HG03342 (cell line): ENCODE measurements around the gene FRS2.
"Not testable (repeated sequence)": the region's sequence is repeated elsewhere in the genome, so short reads cannot be mapped to it uniquely, and the experiment has no call there.

Experiments
- ATAC-seq: cut with Tn5 transposase; IDR thresholded peaks from one replicate; pipeline ENCODE4 v1.9.1; 2021; ENCODE audit warnings: mild to moderate bottlenecking, moderate library complexity; ENCODE audit not compliant: unreplicated experiment

The FRS2 gene

DNA sequence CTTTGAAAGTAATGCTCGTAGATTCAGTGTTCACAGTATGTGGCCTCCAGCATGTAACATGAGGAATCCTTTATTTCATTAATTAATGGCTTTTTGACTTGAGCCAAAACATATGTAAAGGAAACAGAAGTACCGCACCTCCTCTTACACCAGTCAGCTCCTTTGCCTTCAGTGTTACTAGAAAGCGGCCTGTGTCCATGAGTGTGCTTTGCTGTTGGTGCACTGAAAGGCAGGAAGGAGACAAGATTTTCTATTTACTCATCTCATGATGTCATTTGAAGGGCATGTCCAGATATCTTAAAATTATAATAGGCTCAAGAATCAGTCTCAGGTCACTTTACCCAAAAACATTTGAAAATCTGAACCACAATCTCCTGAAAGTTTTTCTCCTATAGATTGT, 105.2 kb downstream of the FRS2 start:
- no peak for ATAC-seq

- ATAC-seq, result no peak
Observed at GRCh38 chr12:69578283-69578682, 108.1 kb downstream of the FRS2 start.

GRCh38 chr12:69579029-69579428, 108.8 kb downstream of the FRS2 start:
- ATAC-seq, result no peak

- ATAC-seq, result no peak
Observed at GRCh38 chr12:69580074-69580473, 109.9 kb downstream of the FRS2 start.

GRCh38 chr12:69583203-69583602, 113.0 kb downstream of the FRS2 start:
- no peak for ATAC-seq

GRCh38 chr12:69585189-69586062, 115.2 kb downstream of the FRS2 start, which contains the start of gene CCT2:
TSS of gene CCT2 (plus strand) at chr12:69585459. CDS start at chr12:69585522, 63 bp downstream.
- ATAC-seq, result peak; percentile 93

GRCh38 chr12:69588527-69588926, 118.3 kb downstream of the FRS2 start:
- no peak for ATAC-seq

DNA sequence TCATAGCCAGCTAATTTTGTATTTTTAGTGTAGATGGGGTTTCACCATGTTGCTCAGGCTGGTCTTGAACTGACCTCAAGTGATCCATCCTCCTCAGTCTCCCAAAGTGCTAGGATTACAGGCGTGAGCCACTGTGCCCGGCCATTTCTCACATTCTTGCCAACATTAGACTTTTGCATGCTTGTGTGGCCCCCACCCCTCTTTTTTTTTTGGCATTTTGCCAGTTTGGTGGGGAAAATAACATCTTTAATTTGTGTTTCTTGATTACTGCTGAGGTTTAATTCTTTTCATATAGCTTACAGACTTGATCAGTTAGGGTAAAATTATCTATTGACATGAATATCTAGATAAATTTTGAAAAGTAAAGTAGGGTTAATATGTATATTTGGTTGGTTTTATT, 118.9 kb downstream of the FRS2 start:
- no peak for ATAC-seq

DNA sequence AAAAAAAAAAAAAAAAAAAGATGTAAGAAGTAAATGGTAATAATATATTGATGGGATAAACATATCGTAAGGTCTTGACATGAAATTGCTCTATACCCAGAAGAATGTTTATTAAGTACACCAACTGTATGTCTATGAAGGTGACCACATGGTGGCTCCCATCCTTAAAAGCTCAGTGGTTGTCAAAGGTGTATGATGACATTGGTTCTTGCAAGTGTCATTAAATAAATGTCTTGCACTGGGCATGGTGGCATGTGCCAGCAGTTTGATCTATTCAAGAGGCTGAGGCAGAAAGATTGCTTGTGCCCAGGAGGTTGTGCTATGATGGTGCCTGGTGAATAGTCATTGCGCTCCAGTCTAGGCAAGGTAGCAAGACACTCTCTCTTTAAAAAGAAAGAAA, 125.5 kb downstream of the FRS2 start:
- ATAC-seq, result no peak

DNA sequence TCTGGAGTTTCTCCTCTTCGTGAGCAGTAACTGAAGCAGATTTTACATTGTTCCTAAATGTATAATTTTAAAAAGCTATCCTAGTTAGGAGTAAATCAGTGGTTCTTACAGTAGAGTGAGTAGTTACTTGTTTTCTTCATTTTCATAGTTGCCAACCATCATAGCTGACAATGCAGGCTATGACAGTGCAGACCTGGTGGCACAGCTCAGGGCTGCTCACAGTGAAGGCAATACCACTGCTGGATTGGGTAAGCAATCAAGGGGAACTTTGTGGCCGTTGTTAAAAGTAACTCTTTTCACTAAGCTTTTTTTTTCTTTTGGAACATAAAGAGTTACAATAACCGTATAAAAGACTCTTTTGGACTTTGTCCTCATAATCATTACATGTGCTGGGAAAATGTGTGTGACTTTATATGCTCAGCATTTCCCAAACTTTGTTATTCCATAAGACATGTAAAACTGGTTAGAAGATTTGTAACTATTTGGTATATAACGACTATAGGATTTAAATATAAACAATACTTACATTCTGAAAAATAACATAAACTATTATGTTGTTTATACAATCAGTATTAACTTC, 128.1 kb downstream of the FRS2 start:
- no peak for ATAC-seq

DNA sequence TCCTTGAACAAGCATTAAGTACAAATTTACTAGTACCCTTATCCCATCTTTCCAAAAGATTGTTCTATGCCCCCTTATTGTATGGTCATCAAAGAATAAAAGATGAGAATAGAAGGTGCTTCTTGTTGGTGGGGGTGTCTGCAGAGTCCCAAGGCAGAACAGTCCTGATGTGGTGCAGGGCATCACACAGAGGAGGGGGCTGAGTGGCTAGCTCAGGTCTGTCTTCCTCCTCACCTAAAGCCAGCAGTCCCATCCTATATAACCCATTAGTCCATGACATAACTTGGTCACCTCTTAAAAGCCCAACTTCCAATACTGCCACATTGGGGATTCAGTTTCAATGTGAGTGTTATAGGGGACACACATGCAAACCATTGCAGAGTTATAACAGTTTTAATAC, 130.6 kb downstream of the FRS2 start:
- no peak for ATAC-seq

DNA sequence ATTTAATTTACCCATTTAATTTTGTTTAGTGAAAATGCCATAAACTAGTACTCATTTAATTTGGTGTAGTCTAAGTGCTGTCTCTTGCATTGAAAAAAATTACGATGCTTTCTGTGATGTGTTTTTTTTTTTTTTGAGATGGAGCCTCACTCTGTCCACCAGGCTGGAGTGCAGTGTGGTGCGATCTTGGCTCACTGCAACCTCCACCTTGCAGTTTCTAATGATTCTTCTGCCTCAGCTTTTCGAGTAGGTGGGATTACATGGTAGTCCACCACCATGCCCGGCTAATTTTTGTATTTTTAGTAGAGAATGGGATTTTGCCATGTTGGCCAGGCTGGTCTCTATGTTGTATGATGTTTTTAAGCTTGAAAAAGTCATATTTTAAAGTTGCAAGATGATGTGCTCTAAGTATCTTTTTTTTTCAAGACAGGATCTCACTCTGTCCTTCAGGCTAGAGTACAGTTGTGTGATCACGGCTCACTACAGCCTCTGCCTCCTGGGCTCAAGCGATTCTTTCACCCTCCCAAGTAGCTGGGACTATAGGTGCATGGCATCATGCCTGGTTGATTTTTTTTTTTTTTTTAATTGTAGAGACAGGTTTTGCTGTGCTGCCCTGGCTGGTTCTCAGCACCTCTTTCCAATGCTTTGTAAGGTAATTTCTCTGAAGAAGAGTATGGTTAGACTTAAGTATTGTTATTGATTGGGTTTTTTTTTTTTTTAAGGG, 131.9 kb downstream of the FRS2 start:
- ATAC-seq, result no peak

DNA sequence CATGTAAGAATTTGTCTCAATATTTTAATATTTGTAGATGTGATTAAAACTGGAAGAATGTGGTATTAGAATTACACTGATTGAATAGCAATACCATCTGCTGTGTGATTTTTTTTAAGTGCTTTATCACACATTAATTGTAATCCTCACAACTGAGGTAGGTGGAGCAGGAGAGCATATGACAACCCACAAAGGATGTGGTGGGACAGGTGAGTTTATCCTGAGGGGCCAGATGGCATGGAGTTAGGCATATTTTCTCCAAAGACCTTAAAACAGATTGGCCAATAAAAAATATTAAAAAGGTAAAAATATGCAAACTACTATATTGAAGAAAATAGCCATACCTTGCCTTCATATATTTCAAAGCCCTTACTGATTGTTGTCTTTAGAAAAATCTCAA, 132.8 kb downstream of the FRS2 start:
- no peak for ATAC-seq

DNA sequence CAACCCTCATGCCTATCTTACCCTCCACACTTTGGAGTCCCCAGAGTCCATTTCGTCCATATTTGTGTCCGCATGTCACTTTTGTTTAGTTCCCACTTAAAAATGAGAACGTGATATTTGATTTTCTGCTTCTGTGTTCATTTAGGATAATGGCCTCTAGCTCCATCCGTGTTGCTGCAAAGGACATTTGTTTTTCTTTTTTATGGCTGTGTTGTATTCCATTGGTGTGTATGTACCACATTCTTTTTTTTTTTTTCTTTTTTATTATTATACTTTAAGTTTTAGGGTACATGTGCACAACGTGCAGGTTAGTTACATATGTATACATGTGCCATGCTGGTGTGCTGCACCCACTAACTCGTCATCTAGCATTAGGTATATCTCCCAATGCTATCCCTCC, 133.4 kb downstream of the FRS2 start:
- ATAC-seq, result not testable (repeated sequence)

GRCh38 chr12:69604275-69604674, 134.1 kb downstream of the FRS2 start:
- not testable (repeated sequence) for ATAC-seq

DNA sequence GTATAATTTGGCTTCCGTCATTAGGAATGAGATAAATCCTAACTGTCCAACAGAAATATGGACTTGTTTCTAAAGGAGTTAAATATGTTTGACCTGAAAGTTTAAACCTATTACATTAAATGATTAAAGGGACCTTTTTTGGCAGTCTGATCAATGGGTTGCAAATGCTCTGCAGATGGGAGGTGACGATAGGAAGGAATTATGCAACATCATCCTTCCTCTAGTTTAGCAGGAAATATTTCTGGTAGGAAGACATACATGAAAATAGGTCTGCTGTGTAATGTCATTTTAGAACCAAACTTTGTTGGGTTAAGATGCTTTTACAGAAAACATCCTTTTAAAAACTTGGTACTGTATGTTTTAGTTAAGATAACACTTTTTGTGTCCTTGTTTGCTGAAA, 137.9 kb downstream of the FRS2 start:
- no peak for ATAC-seq

- no peak for ATAC-seq
Observed at GRCh38 chr12:69610126-69610525, 139.9 kb downstream of the FRS2 start.

DNA sequence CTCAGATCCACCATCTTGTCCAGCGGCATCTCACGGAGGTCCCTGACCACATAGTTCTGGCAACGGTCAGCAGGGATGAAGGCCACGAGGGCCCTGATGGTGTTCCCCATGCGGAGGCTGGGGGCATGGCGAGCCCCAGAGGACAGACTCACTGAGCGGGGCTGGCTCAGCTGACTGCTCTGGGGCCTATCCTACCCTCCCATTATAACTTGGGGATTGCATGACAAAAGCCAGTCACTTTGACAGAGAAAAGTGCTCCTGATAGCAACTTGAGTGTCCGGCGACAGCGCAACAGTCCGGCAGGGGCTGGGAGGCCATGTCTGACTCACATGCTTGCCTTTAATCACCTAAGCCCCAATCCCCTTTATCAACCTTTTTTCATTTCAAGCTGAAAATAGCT, 140.5 kb downstream of the FRS2 start, which contains the start of gene LRRC10:
LRRC10 (minus strand) TSS at position 179 of the 400 bp plus-strand sequence; CDS start at position 110, 69 bp downstream.
- no peak for ATAC-seq

DNA sequence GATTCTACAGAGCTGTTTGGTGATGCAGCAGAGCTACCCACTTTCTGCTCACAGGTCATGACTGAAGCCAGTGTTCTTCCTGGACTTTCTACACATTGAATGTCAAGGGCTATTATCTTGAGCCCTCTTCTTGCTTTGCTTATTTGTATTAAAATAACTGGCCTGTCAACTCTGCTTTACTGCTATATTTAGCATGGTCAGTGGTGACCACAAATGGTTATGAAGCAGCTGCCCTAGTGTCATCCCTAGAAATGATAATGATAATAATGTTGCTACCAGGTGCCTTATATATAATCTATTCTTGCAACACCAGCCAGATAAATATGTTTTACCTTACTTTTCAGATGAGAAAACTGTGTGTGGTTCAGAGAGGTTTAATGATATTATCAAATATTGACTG, 143.2 kb downstream of the FRS2 start:
- ATAC-seq, result no peak

DNA sequence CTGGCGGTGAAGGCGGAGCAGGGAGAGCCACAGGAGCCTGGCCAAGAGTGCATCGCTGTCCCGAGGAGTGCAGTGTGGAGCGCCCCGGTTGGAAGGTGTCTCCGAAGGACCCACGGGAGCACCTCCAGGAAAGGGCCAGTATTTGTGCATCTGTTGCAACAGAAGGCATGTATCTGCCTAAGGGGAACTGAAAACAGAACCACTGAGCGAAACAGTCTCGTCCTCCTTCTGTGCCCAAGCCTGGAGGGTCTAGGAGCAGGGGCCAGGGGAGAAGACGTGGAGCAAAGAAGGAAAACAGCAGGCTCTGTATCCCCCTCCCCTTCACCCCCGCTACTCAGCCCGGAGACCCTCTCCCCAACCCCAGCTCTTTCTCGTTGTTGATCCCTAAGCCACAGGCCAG, 145.8 kb downstream of the FRS2 start:
- no peak for ATAC-seq

DNA sequence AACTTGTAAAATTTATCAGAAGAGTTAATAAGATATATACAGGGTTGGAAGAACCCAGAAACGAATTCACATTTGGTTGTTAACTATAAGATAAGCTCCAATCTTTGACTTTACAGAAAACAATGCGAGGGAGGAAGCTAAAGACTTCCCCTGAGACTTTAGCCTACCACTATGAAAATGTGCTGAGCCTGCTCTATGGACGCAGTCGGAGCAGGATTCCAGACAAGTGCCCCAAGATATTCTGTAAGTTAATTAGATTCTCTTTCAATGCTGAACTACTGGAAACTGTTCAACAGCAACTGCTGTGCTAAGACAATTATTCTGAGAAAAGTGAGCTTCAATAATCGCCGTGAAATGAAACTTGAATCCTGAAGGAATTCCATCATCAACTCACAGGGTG, 148.9 kb downstream of the FRS2 start:
- ATAC-seq, result no peak

DNA sequence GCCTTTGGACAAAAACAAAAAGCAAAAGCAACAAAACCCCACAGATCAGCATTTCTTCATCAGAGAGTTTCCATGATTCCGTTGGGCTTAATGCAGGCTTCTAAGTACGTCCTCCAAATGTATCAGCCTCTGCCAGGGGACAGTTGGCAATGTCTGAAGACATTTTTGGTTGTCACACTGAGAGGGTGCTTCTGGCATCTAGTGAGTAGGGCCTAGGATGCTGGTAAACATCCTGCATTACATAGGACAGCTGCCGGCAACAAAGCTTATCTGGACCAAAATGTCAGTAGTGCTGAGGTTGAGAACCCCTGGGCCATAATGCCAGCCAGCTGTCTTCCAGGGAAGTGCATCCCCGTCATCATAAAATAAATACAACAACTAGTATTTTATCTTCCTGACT, 149.9 kb downstream of the FRS2 start:
- no peak for ATAC-seq
